Umbilical cord (tissue), 2 donors: ENCODE results near the gene KCNK1. TPM values are rescaled to one million over a fixed set of nuclear protein-coding genes. Genes with fewer than 3 reads are reported as not detected.
A peak's percentile ranks its signal among the peaks of the same experiment; 100 is the strongest.

Source experiments
- DNase-seq: peaks from one replicate; pipeline ENCODE4 v3.0.0-alpha.2; 2015; ENCODE audit warnings: low spot score
- total RNA-seq: library from RNA; depleted of rRNA; stranded (reverse); fragments of >200 nt; gene quantifications from one replicate; pipeline ENCODE4 v1.2.3, GENCODE V29; 2014; ENCODE audit warnings: low replicate concordance; ENCODE audit not compliant: insufficient read depth

Gene KCNK1
- total RNA-seq, 1 donor from 2014 or later: 14.2 TPM

GRCh38 chr1:233704170-233704897, 90.4 kb downstream of the KCNK1 start:
- DNase-seq: peak; percentile 39

GRCh38 chr1:233704898-233705723, 91.2 kb downstream of the KCNK1 start:
- DNase-seq: peak; percentile 27

GRCh38 chr1:233707153-233707879, 93.4 kb downstream of the KCNK1 start:
- peak; percentile 88 for DNase-seq

- no peak for DNase-seq
Measured at GRCh38 chr1:233707880-233708815, 94.2 kb downstream of the KCNK1 start.

GRCh38 chr1:233710031-233710430, 96.1 kb downstream of the KCNK1 start:
- DNase-seq: no peak

- no peak for DNase-seq
Measured at GRCh38 chr1:233710507-233710906, 96.6 kb downstream of the KCNK1 start.

GRCh38 chr1:233714631-233715217, 100.8 kb downstream of the KCNK1 start:
- no peak for DNase-seq

- DNase-seq: no peak
Measured at GRCh38 chr1:233718057-233718456, 104.2 kb downstream of the KCNK1 start.

GRCh38 chr1:233719655-233720341, 105.9 kb downstream of the KCNK1 start:
- no peak for DNase-seq

GRCh38 chr1:233721004-233721595, 107.2 kb downstream of the KCNK1 start:
- no peak for DNase-seq
